Activated T-cell treated with anti-CD3 and anti-CD28 coated beads, Interleukin-2, amount 50 U/mL, for 4 hours (primary cell): ENCODE measurements around the gene EFCAB6. TPM values are rescaled to one million over a fixed set of nuclear protein-coding genes. Genes with fewer than 3 reads are reported as not detected.

Source experiments
- ATAC-seq, 2 donors: fragments of 200-7000 bp; cut with Tn5 transposase; one replicate each; pipeline ENCODE4 v1.10.0; 2021
- DNase-seq: peaks from one replicate; pipeline ENCODE4 v3.0.0-alpha.2; 2020
- H3K27me3 Mint-ChIP-seq: one replicate; pipeline ENCODE4 v1.8.0; 2021; ENCODE audit warnings: low read depth, mixed read lengths
- H3K36me3 Mint-ChIP-seq: one replicate; pipeline ENCODE4 v1.8.0; 2022; ENCODE audit warnings: mixed read lengths; ENCODE audit not compliant: insufficient read depth
- H3K4me1 Mint-ChIP-seq: one replicate; pipeline ENCODE4 v1.8.0; 2021; ENCODE audit warnings: low read depth, mixed read lengths
- H3K4me3 Mint-ChIP-seq: one replicate; pipeline ENCODE4 v1.8.0; 2021; ENCODE audit warnings: mild to moderate bottlenecking, moderate library complexity, mixed read lengths
- H3K9me3 Mint-ChIP-seq: one replicate; pipeline ENCODE4 v1.8.0; 2021; ENCODE audit warnings: mixed read lengths
- total RNA-seq, 3 donors: library from RNA; stranded (reverse); gene quantifications; one replicate each; pipeline ENCODE4 v1.2.1, GENCODE V29; 2021

EFCAB6 gene
- total RNA-seq, 3 donors from 2014 or later: 0.18 to 0.24 (median 0.18) TPM

GRCh38 chr22:43776081-43776670 lies 35.9 kb downstream of the EFCAB6 start:
- H3K9me3 Mint-ChIP-seq: no peaks in the 10 kb centered on the region
- no peak for ATAC-seq

GRCh38 chr22:43774318-43774915 lies 37.7 kb downstream of the EFCAB6 start:
- no peak for ATAC-seq
- H3K4me1 Mint-ChIP-seq: no peaks in the 10 kb centered on the region
- H3K27me3 Mint-ChIP-seq: peaks cover 10% of the 10 kb centered on the region
- no peaks in the 10 kb centered on the region for H3K36me3 Mint-ChIP-seq
- H3K9me3 Mint-ChIP-seq: no peaks in the 10 kb centered on the region
- no peak for DNase-seq
- H3K4me3 Mint-ChIP-seq: no peak overlapping the region

More at GRCh38 chr22:43776081-43776670, 35.9 kb downstream of the EFCAB6 start:
- Mint-ChIP-seq H3K27me3 (peaks cover 13% of the 10 kb centered on the region), H3K4me1 (no peaks in the 10 kb centered on the region), H3K36me3 (no peaks in the 10 kb centered on the region), H3K4me3 (no peak overlapping the region)
- no peak for DNase-seq

GRCh38 chr22:43772831-43773230 lies 39.3 kb downstream of the EFCAB6 start:
- no peaks in the 10 kb centered on the region for H3K4me1 Mint-ChIP-seq
- H3K36me3 Mint-ChIP-seq: no peaks in the 10 kb centered on the region
- no peak for DNase-seq
- ATAC-seq: no peak
- H3K4me3 Mint-ChIP-seq: no peak overlapping the region
- H3K9me3 Mint-ChIP-seq: no peaks in the 10 kb centered on the region
- H3K27me3 Mint-ChIP-seq: peaks cover 10% of the 10 kb centered on the region

- Mint-ChIP-seq H3K36me3 (no peaks in the 10 kb centered on the region), H3K4me3 (no peak overlapping the region), H3K4me1 (no peaks in the 10 kb centered on the region), H3K9me3 (no peaks in the 10 kb centered on the region), H3K27me3 (peaks cover 20% of the 10 kb centered on the region)
- ATAC-seq: no peak
- DNase-seq: no peak
These were observed 56.7 kb downstream of the EFCAB6 start for GRCh38 chr22:43755452-43755851.

DNA sequence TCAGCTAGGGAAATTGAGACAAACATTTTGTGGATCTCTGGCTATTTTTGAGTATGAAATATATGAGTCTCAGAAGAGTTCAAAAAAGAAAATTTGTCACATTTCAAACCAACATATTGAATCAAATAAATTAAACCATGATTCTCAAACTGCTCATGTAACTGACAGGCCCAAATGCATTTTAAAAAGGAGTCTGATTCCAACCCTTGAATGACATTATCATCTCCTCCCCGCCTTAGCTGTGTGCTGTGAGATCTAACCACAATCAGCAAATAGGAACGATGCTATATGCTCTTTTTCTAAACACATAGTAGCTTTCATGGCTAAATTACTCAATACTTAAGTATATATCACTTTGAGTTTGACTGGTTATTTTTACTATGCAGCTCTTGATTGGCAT lies 57.1 kb downstream of the EFCAB6 start:
- DNase-seq: no peak
- ATAC-seq: no peak
- Mint-ChIP-seq H3K4me3 (no peak overlapping the region), H3K36me3 (no peaks in the 10 kb centered on the region), H3K9me3 (no peaks in the 10 kb centered on the region), H3K4me1 (no peaks in the 10 kb centered on the region), H3K27me3 (peaks cover 20% of the 10 kb centered on the region)

DNA sequence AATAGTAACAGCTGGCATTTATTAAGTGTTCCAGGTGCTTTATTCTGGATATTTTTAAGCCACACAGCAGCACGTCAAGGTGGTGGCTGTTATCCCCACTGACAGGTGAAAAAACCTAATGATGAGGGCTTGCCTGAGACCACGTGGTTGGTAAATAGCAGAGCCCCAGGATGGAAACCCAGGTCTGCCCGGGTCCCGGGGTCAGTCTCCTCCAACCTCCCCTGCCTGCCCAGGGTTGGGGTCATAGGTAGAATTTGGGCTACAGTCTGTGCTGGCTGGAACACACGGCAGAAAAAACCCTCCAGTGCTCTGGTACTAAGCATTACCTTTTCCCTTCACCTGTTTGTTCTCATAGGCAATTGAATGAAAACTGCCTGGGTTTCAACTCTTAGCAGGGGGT lies 57.9 kb downstream of the EFCAB6 start:
- DNase-seq: no peak
- Mint-ChIP-seq H3K27me3 (peaks cover 21% of the 10 kb centered on the region), H3K4me3 (no peak overlapping the region), H3K4me1 (no peaks in the 10 kb centered on the region), H3K9me3 (no peaks in the 10 kb centered on the region), H3K36me3 (no peaks in the 10 kb centered on the region)
- ATAC-seq: no peak

GRCh38 chr22:43753688-43754087 lies 58.4 kb downstream of the EFCAB6 start:
- H3K36me3 Mint-ChIP-seq: no peaks in the 10 kb centered on the region
- no peaks in the 10 kb centered on the region for H3K9me3 Mint-ChIP-seq
- H3K4me1 Mint-ChIP-seq: no peaks in the 10 kb centered on the region
- ATAC-seq (no peak), DNase-seq (no peak)
- peaks cover 19% of the 10 kb centered on the region for H3K27me3 Mint-ChIP-seq
- H3K4me3 Mint-ChIP-seq: no peak overlapping the region

DNA sequence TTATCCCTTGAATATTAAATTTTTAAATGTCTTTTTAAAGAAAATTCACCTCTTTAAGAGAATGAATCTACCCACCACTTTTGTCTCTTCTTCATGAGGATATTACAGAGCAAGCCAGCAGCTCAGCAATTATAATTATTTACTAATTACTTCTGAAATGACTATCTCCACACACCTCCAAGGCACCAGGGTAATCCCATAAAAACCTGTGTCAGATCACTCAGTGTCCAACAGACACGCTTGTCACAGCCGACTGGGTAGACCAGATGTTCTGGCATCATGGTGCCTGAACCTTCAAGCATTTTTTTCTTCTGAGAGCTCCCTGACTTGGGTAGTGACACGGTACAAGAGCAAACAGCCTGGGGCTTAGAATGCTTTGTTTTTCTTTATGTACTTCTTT lies 61.4 kb downstream of the EFCAB6 start:
- H3K9me3 Mint-ChIP-seq: no peaks in the 10 kb centered on the region
- peaks cover 21% of the 10 kb centered on the region for H3K27me3 Mint-ChIP-seq
- no peak overlapping the region for H3K4me3 Mint-ChIP-seq
- no peak for ATAC-seq
- no peaks in the 10 kb centered on the region for H3K36me3 Mint-ChIP-seq
- DNase-seq: no peak
- no peaks in the 10 kb centered on the region for H3K4me1 Mint-ChIP-seq

DNA sequence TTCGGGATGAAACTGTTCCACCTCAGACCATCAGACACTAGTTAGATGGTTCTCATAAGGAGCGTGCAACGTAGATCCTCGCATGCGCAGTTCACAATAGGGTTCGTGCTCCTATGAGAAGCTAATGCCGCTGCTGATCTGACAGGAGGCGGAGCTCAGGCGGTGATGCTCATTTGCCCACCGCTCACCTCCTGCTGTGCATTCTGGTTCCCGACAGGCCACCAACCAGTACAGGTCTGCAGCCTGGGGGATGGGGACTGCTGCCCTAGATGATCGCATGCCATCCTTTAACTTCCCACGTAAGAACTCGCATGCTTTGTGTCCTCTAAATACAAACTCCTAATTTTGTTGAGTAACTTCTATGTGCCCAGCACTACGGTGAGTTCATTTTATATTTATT lies 62.6 kb downstream of the EFCAB6 start:
- H3K4me3 Mint-ChIP-seq: no peak overlapping the region
- ATAC-seq (no peak), DNase-seq (no peak)
- no peaks in the 10 kb centered on the region for H3K36me3 Mint-ChIP-seq
- no peaks in the 10 kb centered on the region for H3K9me3 Mint-ChIP-seq
- peaks cover 25% of the 10 kb centered on the region for H3K27me3 Mint-ChIP-seq
- H3K4me1 Mint-ChIP-seq: no peaks in the 10 kb centered on the region

DNA sequence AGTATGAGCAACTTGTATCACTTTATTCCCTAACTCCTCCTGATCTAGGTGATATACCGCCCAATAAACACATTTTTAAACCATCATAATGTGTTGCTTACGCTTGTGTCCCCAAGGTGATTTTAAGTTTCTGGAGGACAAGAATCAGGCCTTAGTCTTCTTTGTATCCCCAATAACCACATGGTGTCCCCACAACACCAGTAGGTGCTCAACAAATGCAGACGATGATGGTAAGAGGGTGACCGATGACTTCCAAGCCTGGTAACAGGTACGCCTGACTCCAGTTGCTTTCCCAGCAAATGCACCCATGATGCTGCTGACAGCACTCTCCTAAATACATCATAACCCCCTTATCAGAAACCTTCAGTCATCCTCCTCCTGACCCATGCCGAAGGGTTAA lies 64.2 kb downstream of the EFCAB6 start:
- no peak for DNase-seq
- Mint-ChIP-seq H3K4me1 (no peaks in the 10 kb centered on the region), H3K9me3 (no peaks in the 10 kb centered on the region), H3K4me3 (no peak overlapping the region), H3K27me3 (peaks cover 34% of the 10 kb centered on the region), H3K36me3 (no peaks in the 10 kb centered on the region)
- ATAC-seq: no peak

DNA sequence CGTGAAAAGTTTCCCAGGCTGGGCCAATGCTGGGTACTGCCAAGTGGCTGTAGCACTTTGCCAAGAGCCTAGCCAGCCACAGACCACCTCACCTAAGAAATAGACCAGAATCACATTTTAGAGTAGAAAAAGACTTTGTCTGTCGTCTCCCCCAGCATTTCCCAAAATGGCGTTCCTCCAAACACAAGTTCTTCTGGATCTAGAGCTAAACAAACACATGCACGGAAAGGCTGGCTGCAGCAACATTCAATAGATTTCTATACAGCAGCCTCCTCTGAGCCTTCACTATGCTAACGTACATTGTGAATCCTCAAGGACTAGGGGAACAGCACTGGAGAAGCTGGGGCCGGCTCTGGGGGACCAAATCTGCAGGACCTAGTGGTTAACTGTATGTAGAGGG lies 65.0 kb downstream of the EFCAB6 start:
- H3K36me3 Mint-ChIP-seq: no peaks in the 10 kb centered on the region
- H3K4me1 Mint-ChIP-seq: no peaks in the 10 kb centered on the region
- peaks cover 34% of the 10 kb centered on the region for H3K27me3 Mint-ChIP-seq
- ATAC-seq (no peak), DNase-seq (no peak)
- no peaks in the 10 kb centered on the region for H3K9me3 Mint-ChIP-seq
- no peak overlapping the region for H3K4me3 Mint-ChIP-seq

DNA sequence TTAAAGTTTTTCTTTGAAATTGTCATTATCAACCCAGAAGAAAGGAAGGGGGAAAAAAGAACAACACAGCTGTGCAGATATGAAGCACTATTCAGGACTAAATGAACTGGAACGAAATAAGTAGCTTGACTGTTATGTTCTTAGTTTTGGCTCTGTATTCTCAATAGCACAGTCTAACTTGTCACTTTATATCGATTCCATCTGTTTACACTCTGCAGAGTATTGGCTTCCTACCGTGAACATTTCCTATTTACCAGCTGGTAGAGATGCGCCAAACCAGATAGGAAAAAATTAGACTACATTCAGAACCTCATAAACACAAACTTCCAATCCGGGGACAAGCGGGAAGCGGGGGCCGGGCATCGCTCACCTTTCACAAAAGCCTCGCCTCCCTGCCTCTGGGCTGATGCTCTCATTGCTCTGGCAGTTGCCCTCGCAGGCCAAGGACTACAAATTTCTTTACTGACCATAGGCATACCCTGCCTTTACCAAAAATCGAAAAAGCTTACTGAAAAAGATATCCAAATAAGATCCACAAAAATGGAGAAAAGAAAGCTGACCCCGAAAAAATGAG lies 66.2 kb downstream of the EFCAB6 start:
- no peaks in the 10 kb centered on the region for H3K4me1 Mint-ChIP-seq
- ATAC-seq (no peak), DNase-seq (no peak)
- H3K9me3 Mint-ChIP-seq: no peaks in the 10 kb centered on the region
- peaks cover 25% of the 10 kb centered on the region for H3K27me3 Mint-ChIP-seq
- H3K4me3 Mint-ChIP-seq: no peak overlapping the region
- H3K36me3 Mint-ChIP-seq: no peaks in the 10 kb centered on the region

DNA sequence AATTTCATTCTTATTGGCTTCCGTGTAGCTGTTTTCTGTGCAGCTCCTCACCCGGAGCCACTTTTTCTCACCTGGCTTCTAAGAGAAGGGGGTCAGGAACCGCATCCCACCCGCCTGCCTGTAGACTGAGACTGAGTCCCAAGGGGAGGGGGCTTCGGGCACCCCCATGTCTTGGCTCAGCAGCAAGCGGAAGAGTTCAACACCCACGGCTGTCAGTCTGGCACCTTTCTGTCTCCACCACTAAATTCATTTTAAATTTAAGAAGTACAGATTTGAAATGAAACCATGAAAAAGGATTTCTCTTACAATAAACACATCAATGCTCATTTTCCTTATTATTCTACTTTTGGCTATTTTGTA lies 66.7 kb downstream of the EFCAB6 start:
- no peak overlapping the region for H3K4me3 Mint-ChIP-seq
- H3K4me1 Mint-ChIP-seq: no peaks in the 10 kb centered on the region
- DNase-seq (no peak), ATAC-seq (no peak)
- H3K9me3 Mint-ChIP-seq: no peaks in the 10 kb centered on the region
- peaks cover 24% of the 10 kb centered on the region for H3K27me3 Mint-ChIP-seq
- H3K36me3 Mint-ChIP-seq: no peaks in the 10 kb centered on the region

DNA sequence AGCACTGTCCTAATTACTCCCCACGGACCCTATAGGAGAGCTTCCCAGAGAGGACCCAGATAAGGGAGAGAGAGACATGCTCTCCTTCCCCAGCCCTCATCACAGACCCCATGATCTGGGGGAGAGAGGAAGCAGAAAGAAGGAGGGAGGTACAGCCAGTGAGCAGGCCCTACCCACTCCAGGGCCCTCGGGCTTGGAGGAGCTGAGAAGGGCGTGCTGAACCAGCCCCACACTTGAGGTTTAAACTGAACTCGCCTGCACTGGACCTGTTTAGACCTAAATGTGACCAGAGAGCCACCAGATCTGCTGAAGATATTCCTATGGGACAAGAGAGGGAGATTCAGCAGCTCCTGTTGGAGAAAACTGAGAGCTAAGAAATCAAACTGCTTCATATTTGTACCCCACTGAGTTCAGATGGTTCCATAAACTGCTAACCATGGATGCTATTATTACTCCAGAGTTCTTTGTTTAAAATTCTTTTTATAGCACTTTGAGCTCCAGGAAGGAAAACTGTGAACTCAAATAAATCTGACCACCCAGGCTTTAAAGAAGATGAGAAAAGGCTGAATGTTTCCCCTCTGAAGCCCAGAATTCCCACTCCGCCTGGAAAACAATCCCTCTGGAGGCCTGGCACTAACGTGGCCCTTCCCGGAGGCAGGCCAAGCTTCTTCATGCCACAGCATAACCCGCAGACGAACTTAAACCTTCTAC lies 67.2 kb downstream of the EFCAB6 start:
- Mint-ChIP-seq H3K4me1 (no peaks in the 10 kb centered on the region), H3K36me3 (no peaks in the 10 kb centered on the region), H3K27me3 (peaks cover 24% of the 10 kb centered on the region), H3K9me3 (no peaks in the 10 kb centered on the region), H3K4me3 (no peak overlapping the region)
- DNase-seq: no peak
- ATAC-seq: no peak
